ENCODE results near the gene EPDR1. TPM values are rescaled to one million over a fixed set of nuclear protein-coding genes. Genes with fewer than 3 reads are reported as not detected.

Gene EPDR1
- total and polyA plus RNA-seq, 2 of the 4 experiments (the other 2 are of a cell fraction): under 0.01 to 0.09 TPM

DNA sequence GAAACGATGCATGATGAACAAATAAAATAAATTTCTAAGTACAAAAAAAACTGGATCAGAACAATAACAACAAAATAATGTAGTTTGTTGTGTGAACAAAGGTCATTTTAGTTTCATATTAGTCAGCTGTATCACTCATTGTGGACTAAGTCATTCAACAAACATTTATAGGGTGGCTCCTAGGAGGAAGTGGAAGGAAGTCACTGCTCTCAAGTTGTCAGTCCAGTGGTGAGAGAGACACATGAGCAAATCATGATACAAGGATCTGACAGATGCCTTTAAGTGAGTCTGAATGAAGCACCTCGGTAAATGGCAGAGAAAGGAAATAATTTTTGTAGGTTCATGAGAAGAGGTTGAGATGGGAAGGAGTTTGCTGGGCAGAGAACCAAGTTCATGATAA is 56.8 kb downstream of the EPDR1 start:
- dilution Hi-C loops (cut with HindIII; ENCODE audit: low sequenced_read_pairs, unreplicated experiment) (no loop called here), intact Hi-C loops (cut with micrococcal nuclease) (no loop called here), in situ Hi-C loops (cut with MboI; ENCODE audit: low sequenced_read_pairs) (no loop called here)
- Histone ChIP-seq H2BK120ac (ENCODE audit: low read depth, low read length) (no peak overlapping the region), H3K27ac (ENCODE audit: insufficient read depth, low read length) (no peak overlapping the region), H3K56ac (ENCODE audit: extremely low read depth, insufficient read depth, low read length) (no peak overlapping the region), H3K18ac (ENCODE audit: low read depth, low read length) (no peak overlapping the region), H3K4me2 (ENCODE audit: low read depth, low read length) (no peak overlapping the region), H4K91ac (ENCODE audit: insufficient read depth, low read depth, low read length) (no peak overlapping the region), H2AK9ac (replicated peaks; ENCODE audit: low read depth, low read length, poor library complexity) (no peak overlapping the region), H3K79me1 (ENCODE audit: low read depth in 1 of 2, low read length in 2 of 2) (no peaks in the 10 kb centered on the region), H3K9me3 (ENCODE audit: control insufficient read depth, insufficient read depth, low read length) (peaks cover 5% of the 10 kb centered on the region), H3K4me3 (ENCODE audit: insufficient read depth, low read depth, low read length) (no peak overlapping the region), H2BK20ac (ENCODE audit: low read depth, low read length) (no peak overlapping the region), H2BK5ac (ENCODE audit: low read depth, low read length, poor library complexity, severe bottlenecking) (no peak overlapping the region), H4K8ac (ENCODE audit: low read depth in 2 of 2, low read length in 2 of 2) (no peak overlapping the region), H2AFZ (replicated peaks; ENCODE audit: low read length, poor library complexity) (no peak overlapping the region), H3K9ac (ENCODE audit: low read depth, low read length) (no peak overlapping the region), H3K4me1 (ENCODE audit: control insufficient read depth, insufficient read depth, low read length) (no peaks in the 10 kb centered on the region), H2AK5ac (ENCODE audit: low read depth, low read length) (no peak overlapping the region), H3K14ac (replicated peaks; ENCODE audit: low read depth, low read length) (no peak overlapping the region), H2BK15ac (ENCODE audit: low read depth, low read length) (no peak overlapping the region), H3K36me3 (ENCODE audit: control insufficient read depth, insufficient read depth, low read length) (no peaks in the 10 kb centered on the region), H3K9me1 (ENCODE audit: insufficient read depth, low read length) (no peaks in the 10 kb centered on the region), H4K5ac (ENCODE audit: low read depth, low read length) (no peak overlapping the region), H4K20me1 (ENCODE audit: insufficient read depth, low read length) (no peaks in the 10 kb centered on the region), H3K27me3 (ENCODE audit: control insufficient read depth, insufficient read depth, low read length) (no peaks in the 10 kb centered on the region), H3K23ac (ENCODE audit: low read depth, low read length) (no peak overlapping the region), H3K4ac (ENCODE audit: low read depth, low read length) (no peak overlapping the region)
- no peak for ATAC-seq (ENCODE audit: low read depth)
- TF ChIP-seq RAD21 (IDR thresholded peaks at IDR 0.05; ENCODE audit: low read length) (no peak), NFE2L2 (IDR thresholded peaks at IDR 0.05; ENCODE audit: low read depth, low read length) (no peak), BHLHE40 (IDR thresholded peaks at IDR 0.05; ENCODE audit: low read depth, low read length) (no peak), FOS (IDR thresholded peaks at IDR 0.05; ENCODE audit: low read depth, low read length) (no peak), MXI1 (IDR thresholded peaks at IDR 0.05; ENCODE audit: borderline replicate concordance, low read depth, low read length) (no peak), RCOR1 (IDR thresholded peaks at IDR 0.05; ENCODE audit: insufficient replicate concordance, low read length) (no peak), POLR2A (IDR thresholded peaks at IDR 0.05; ENCODE audit: low read depth, low read length) (no peak), MAZ (IDR thresholded peaks at IDR 0.05; ENCODE audit: borderline replicate concordance, low read depth, low read length) (no peak), CEBPB (IDR thresholded peaks at IDR 0.05; ENCODE audit: low read depth, low read length) (no peak), MAFK (IDR thresholded peaks at IDR 0.05; ENCODE audit: low read depth, low read length) (no peak), SMC3 (IDR thresholded peaks at IDR 0.05; ENCODE audit: low read depth, low read length) (no peak), CTCF (conservative IDR thresholded peaks at IDR 0.05; ENCODE audit: low read depth, low read length) (no peak), CHD1 (IDR thresholded peaks at IDR 0.05; ENCODE audit: low read depth, low read length) (no peak), RFX5 (IDR thresholded peaks at IDR 0.05; ENCODE audit: low read depth, low read length) (no peak)
- TF ChIP-seq, protein P1, sequence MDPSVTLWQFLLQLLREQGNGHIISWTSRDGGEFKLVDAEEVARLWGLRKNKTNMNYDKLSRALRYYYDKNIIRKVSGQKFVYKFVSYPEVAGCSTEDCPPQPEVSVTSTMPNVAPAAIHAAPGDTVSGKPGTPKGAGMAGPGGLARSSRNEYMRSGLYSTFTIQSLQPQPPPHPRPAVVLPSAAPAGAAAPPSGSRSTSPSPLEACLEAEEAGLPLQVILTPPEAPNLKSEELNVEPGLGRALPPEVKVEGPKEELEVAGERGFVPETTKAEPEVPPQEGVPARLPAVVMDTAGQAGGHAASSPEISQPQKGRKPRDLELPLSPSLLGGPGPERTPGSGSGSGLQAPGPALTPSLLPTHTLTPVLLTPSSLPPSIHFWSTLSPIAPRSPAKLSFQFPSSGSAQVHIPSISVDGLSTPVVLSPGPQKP (IDR thresholded peaks at IDR 0.05; ENCODE audit: borderline replicate concordance, low read depth, low read length): no peak
- TF ChIP-seq, protein P2, sequence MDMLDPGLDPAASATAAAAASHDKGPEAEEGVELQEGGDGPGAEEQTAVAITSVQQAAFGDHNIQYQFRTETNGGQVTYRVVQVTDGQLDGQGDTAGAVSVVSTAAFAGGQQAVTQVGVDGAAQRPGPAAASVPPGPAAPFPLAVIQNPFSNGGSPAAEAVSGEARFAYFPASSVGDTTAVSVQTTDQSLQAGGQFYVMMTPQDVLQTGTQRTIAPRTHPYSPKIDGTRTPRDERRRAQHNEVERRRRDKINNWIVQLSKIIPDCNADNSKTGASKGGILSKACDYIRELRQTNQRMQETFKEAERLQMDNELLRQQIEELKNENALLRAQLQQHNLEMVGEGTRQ (IDR thresholded peaks at IDR 0.05; ENCODE audit: low read depth, low read length): no peak
- no peak for DNase-seq
- WGBS, 2 experiments (ENCODE audit: extremely low coverage in 2 of 2, insufficient read length in 1 of 2): 67% methylated on average over 1 of the region's 2 CpGs; no CpG with 5 or more reads in 1 of the 2 experiments
- no TSS peak for BruUV-seq (replicated peaks)
- ChIA-PET POLR2A (ENCODE audit: unreplicated experiment) (no interaction called here), CTCF (no interaction called here)
